PC-9 (cell line): ENCODE results near the gene SPDYA. TPM values are rescaled to one million over a fixed set of nuclear protein-coding genes. Genes with fewer than 3 reads are reported as not detected.

Experiments used
- BruUV-seq: library from RNA; stranded (reverse); fragments of 400-500 nt; replicated peaks from 2 replicates; lab custom pipeline; 2021; lab: Mats Ljungman, UMichigan
- CTCF ChIA-PET: fragments of 300-600 bp; sonication (Branson Sonifier 250); formaldehyde crosslinking; loops from one replicate; lab custom pipeline; 2022; ENCODE audit warnings: antibody characterized with exemption; lab: Charles Lee
- POLR2A ChIA-PET: fragments of 300-600 bp; sonication (Branson Sonifier 250); formaldehyde crosslinking; loops from one replicate; lab custom pipeline; 2022; ENCODE audit warnings: antibody characterized with exemption; ENCODE audit not compliant: unreplicated experiment; lab: Charles Lee
- DNase-seq, 2 experiments: peaks; one replicate each; pipeline versions ENCODE4 v3.0.0 to v3.0.0-alpha.2; 2015 to 2022; ENCODE audit warnings: mixed read lengths in 1 of 2
- H2AFZ ChIP-seq: fragments of 200-600 bp; sonication (generic); 2 replicates; pipeline ENCODE4 v1.8.1; 2017; ENCODE audit warnings: antibody characterized with exemption
- H3F3A ChIP-seq: fragments of 200-600 bp; sonication (generic); 2 replicates; pipeline ENCODE4 v1.8.1; 2017; ENCODE audit warnings: antibody characterized with exemption, mild to moderate bottlenecking, low read depth; ENCODE audit not compliant: insufficient read depth
- H3K27ac ChIP-seq: fragments of 200-600 bp; sonication (generic); 2 replicates; pipeline ENCODE4 v1.6.1; 2016; ENCODE audit warnings: mixed run types
- H3K27me3 ChIP-seq: fragments of 200-600 bp; sonication (generic); 2 replicates; pipeline ENCODE4 v1.6.1; 2016; ENCODE audit warnings: low read depth, mixed run types; ENCODE audit not compliant: insufficient read depth
- H3K36me3 ChIP-seq: fragments of 200-600 bp; sonication (generic); 2 replicates; pipeline ENCODE4 v1.6.1; 2016; ENCODE audit warnings: low read depth, mixed run types
- H3K4me1 ChIP-seq: fragments of 200-600 bp; sonication (generic); replicated peaks from 2 replicates; pipeline ENCODE4 v1.6.1; 2016; ENCODE audit warnings: mixed run types; ENCODE audit not compliant: insufficient read depth
- H3K4me2 ChIP-seq: fragments of 200-600 bp; sonication (generic); 2 replicates; pipeline ENCODE4 v1.6.1; 2017; ENCODE audit warnings: mixed run types
- H3K4me3 ChIP-seq: fragments of 200-600 bp; sonication (generic); 2 replicates; pipeline ENCODE4 v1.6.1; 2016; ENCODE audit warnings: mixed run types
- H3K79me2 ChIP-seq: fragments of 200-600 bp; sonication (generic); 2 replicates; pipeline ENCODE4 v1.6.1; 2017; ENCODE audit warnings: low read depth, mixed run types
- H3K9me2 ChIP-seq: fragments of 200-600 bp; sonication (generic); 2 replicates; pipeline ENCODE4 v1.8.1; 2017; ENCODE audit warnings: mild to moderate bottlenecking; ENCODE audit not compliant: insufficient read depth
- H3K9me3 ChIP-seq: fragments of 200-600 bp; sonication (generic); 2 replicates; pipeline ENCODE4 v1.8.1; 2016; ENCODE audit warnings: low read depth; ENCODE audit not compliant: insufficient read depth
- H4K20me1 ChIP-seq: fragments of 200-600 bp; sonication (generic); 2 replicates; pipeline ENCODE4 v1.8.1; 2017; ENCODE audit not compliant: insufficient read depth
- EZH2 ChIP-seq: fragments of 200-600 bp; sonication (generic); IDR thresholded peaks from 2 replicates; pipeline ENCODE4 v1.8.0; 2017; ENCODE audit warnings: antibody characterized with exemption, low read depth
- intact Hi-C: fragments of 100-400 bp; cut with micrococcal nuclease; formaldehyde crosslinking; loops from one replicate; pipeline ENCODE4 v1.10.0; 2022; ENCODE audit not compliant: unreplicated experiment
- total RNA-seq: library from RNA; stranded (reverse); gene quantifications from 2 replicates; pipeline ENCODE4 v1.2.3, GENCODE V29; 2021
- TF ChIP-seq, protein P1 (sequence below): fragments of 200-600 bp; sonication (generic); conservative IDR thresholded peaks from 2 replicates; pipeline ENCODE4 v1.6.1; 2017; ENCODE audit warnings: mixed run types, antibody characterized with exemption, mild to moderate bottlenecking, moderate library complexity

The SPDYA gene
- total RNA-seq, 1 experiment from 2014 or later = 1.9 TPM

GRCh38 chr2:28880193-28880592, 69.6 kb downstream of the SPDYA start:
- Histone ChIP-seq H3K4me2 (no peak overlapping the region), H3K9me3 (no peaks in the 10 kb centered on the region), H3K4me3 (no peak overlapping the region), H2AFZ (no peak overlapping the region), H3K36me3 (no peaks in the 10 kb centered on the region), H3F3A (no peaks in the 10 kb centered on the region), H3K4me1 (no peaks in the 10 kb centered on the region), H3K27me3 (no peaks in the 10 kb centered on the region), H3K9me2 (no peaks in the 10 kb centered on the region), H4K20me1 (no peaks in the 10 kb centered on the region), H3K79me2 (no peaks in the 10 kb centered on the region), H3K27ac (no peak overlapping the region)
- ChIA-PET POLR2A (no interaction called here), CTCF (interaction anchor here (0.6 kb wide), 1 partner anchor 61 kb away, joined by 7 read pairs; no protein-coding TSS in a partner anchor)
- TF ChIP-seq EZH2 = no peak
- TF ChIP-seq, protein P1, sequence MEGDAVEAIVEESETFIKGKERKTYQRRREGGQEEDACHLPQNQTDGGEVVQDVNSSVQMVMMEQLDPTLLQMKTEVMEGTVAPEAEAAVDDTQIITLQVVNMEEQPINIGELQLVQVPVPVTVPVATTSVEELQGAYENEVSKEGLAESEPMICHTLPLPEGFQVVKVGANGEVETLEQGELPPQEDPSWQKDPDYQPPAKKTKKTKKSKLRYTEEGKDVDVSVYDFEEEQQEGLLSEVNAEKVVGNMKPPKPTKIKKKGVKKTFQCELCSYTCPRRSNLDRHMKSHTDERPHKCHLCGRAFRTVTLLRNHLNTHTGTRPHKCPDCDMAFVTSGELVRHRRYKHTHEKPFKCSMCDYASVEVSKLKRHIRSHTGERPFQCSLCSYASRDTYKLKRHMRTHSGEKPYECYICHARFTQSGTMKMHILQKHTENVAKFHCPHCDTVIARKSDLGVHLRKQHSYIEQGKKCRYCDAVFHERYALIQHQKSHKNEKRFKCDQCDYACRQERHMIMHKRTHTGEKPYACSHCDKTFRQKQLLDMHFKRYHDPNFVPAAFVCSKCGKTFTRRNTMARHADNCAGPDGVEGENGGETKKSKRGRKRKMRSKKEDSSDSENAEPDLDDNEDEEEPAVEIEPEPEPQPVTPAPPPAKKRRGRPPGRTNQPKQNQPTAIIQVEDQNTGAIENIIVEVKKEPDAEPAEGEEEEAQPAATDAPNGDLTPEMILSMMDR = no peak
- no peak for DNase-seq
- no TSS peak for BruUV-seq
- intact Hi-C loops = no loop called here

DNA sequence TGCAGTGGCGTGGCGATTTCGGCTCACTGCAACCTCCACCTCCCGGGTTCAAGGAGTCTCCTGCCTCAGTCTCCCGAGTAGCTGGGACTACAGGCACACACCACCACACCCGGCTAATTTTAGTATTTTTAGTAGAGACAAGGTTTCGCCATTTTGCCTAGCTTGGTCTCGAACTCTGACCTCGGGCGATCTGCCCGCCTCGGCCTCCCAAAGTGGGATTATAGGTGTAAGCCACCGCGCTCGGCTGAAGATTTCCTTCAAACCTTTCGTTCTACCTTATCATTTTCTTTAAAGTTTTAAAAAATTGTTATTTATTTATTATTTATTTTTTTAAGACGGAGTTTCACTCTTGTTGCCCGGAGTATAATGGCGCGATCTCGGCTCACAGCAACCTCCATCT, 82.9 kb downstream of the SPDYA start:
- Histone ChIP-seq H3K4me3 (peak overlapping the region; percentile 62; the same call in 1 of the 2 replicates), H3K4me2 (peak overlapping the region; percentile 62; the same call in 1 of the 2 replicates), H3F3A (no peaks in the 10 kb centered on the region), H3K9me2 (no peaks in the 10 kb centered on the region), H3K36me3 (peaks cover 15% of the 10 kb centered on the region), H3K27me3 (no peaks in the 10 kb centered on the region), H3K27ac (0 out of 2 replicates have a peak overlapping the region, but pooled peaks have one; percentile 71), H3K79me2 (peaks cover 41% of the 10 kb centered on the region), H2AFZ (peak overlapping the region; percentile 83; the same call in 1 of the 2 replicates), H3K4me1 (peaks cover 25% of the 10 kb centered on the region), H4K20me1 (peaks cover 30% of the 10 kb centered on the region), H3K9me3 (no peaks in the 10 kb centered on the region)
- no TSS peak for BruUV-seq
- ChIA-PET CTCF (no interaction called here), POLR2A (no interaction called here)
- TF ChIP-seq, protein P1 = no peak
- no peak for TF ChIP-seq EZH2
- intact Hi-C loops = loop anchor here (10.0 kb wide), 1 partner anchor 329 kb away; no protein-coding TSS in a partner anchor
- no peak for DNase-seq

DNA sequence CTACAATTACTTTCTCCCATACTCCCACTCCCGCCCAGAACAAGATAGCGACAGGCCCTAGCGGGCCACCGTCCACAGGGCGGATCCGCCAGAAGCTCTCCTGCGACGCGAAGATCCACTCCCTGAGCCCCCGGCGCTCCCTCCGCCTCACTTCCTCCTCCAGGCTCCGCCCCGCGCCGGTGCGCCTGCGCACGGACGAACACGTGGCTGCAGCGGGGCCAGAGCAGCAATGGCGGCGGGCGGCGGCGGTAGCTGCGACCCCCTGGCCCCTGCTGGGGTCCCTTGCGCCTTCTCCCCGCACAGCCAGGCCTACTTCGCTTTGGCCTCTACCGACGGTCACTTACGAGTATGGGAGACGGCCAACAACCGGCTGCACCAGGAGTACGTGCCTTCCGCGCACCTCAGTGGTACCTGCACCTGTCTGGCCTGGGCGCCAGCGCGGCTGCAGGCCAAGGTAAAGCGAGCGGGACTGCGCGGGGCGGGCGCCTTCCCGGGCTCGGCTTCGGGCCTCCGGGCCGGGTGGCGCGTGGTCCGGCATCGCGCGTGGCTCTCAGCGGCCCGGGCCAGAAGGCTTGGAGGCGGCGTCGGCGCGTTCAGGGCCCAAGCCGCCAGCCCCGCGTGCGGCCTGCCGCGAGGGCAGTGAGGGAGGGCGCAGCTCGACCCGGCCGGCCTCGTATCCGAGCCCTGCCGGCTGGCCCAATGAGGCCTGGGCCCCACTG, 84.0 kb downstream of the SPDYA start, which contains the start of gene WDR43:
Gene WDR43 (plus strand): TSS at position 198 of the 719 bp plus-strand sequence. CDS start 32 bp downstream, at position 230.
- Histone ChIP-seq H3K9me2 (no peaks in the 10 kb centered on the region), H3F3A (no peaks in the 10 kb centered on the region; the same call in none of the 2 replicates), H2AFZ (peak within 1 kb of the TSS; percentile 83), H3K4me1 (peaks cover 34% of the 10 kb centered on the region), H3K79me2 (peaks cover 52% of the 10 kb centered on the region), H3K4me2 (peak within 1 kb of the TSS; percentile 90), H3K27ac (peak within 1 kb of the TSS; percentile 71), H3K36me3 (peaks cover 20% of the 10 kb centered on the region), H4K20me1 (peaks cover 41% of the 10 kb centered on the region), H3K9me3 (no peaks in the 10 kb centered on the region), H3K4me3 (peak within 1 kb of the TSS; percentile 98), H3K27me3 (no peaks in the 10 kb centered on the region)
- BruUV-seq = no TSS peak
- peak; percentile 98 to 99 for DNase-seq
- POLR2A ChIA-PET = interaction anchor here (0.6 to 1.0 kb wide), 5 partner anchors 27 to 1359 kb away, joined by 3 to 14 read pairs (median 3); no protein-coding TSS in a partner anchor
- TF ChIP-seq, protein P1 = no peak
- no peak for TF ChIP-seq EZH2
- CTCF ChIA-PET = interaction anchor here (0.5 kb wide), 1 partner anchor 1187 kb away, joined by 7 read pairs; no protein-coding TSS in a partner anchor
- intact Hi-C loops = loop anchor here (1.0 to 10.0 kb wide), 2 partner anchors 24 to 330 kb away; partner anchors contain the start of gene TRMT61B
